ENCODE results near the gene ATP7A.
"Not testable (repeated sequence)": the region's sequence is repeated elsewhere in the genome, so short reads cannot be mapped to it uniquely, and the experiment has no call there.

ATP7A gene

GRCh38 chrX:77910108-77910840 lies at the start of gene ATP7A:
Gene ATP7A, plus strand, starts transcription at chrX:77910693. Its CDS starts 60,949 bp downstream, at chrX:77971642.
- in situ Hi-C loops (cut with MboI; ENCODE audit: low sequenced_read_pairs): loop anchor here (10.0 kb wide), 1 partner anchor 115 kb away; no protein-coding TSS in a partner anchor

DNA sequence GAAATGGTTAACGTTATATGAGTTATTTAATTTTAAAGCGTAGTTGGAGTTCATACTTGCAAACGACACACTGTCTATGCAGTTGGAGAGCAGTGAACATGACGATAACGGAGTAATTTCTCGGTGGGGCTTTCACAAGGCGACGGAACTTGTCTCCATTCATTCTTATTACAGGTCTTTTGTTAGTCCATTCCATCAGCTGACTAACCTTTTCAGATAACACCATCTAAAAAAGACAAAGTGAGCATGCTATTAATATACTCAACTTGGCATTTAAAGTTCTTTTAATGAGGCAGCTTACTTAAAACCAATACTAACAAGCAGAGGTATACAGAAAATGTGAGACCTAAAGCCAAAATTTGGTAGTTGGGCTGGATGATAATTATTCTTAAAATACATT lies 35.1 kb upstream of the ATP7A start:
- in situ Hi-C loops (cut with MboI; ENCODE audit: low sequenced_read_pairs): no loop called here

GRCh38 chrX:77881418-77881817 lies 29.1 kb upstream of the ATP7A start:
- in situ Hi-C loops (cut with MboI; ENCODE audit: low sequenced_read_pairs): not testable (repeated sequence)

- in situ Hi-C loops (cut with MboI; ENCODE audit: low sequenced_read_pairs): no loop called here
Observed at GRCh38 chrX:77892887-77893286, 17.6 kb upstream of the ATP7A start.

DNA sequence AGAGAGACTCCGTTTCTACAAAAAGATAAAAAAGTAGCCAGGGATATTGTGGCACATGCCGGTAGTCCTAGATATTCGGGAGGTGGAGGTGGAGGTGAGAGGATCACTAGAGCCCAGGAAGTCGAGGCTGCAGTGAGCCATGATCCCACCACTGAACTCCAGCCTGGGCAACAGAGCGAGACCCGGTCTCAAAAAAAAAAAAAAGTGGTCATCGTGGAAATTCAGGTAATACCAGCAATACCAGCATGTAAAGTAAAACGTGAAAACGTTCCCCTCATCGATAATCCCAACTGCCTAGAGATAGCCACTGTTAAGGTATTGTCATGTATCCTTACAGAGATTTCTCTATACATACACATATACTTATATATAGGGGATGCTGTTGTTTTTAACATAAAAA lies 16.8 kb upstream of the ATP7A start:
- in situ Hi-C loops (cut with MboI; ENCODE audit: low sequenced_read_pairs): no loop called here

- in situ Hi-C loops (cut with MboI; ENCODE audit: low sequenced_read_pairs): no loop called here
Observed at GRCh38 chrX:77894921-77895886, 15.3 kb upstream of the ATP7A start, which contains the start of gene MAGT1. Gene MAGT1, minus strand, starts transcription at chrX:77895435. Its CDS starts 25 bp downstream, at chrX:77895410.

DNA sequence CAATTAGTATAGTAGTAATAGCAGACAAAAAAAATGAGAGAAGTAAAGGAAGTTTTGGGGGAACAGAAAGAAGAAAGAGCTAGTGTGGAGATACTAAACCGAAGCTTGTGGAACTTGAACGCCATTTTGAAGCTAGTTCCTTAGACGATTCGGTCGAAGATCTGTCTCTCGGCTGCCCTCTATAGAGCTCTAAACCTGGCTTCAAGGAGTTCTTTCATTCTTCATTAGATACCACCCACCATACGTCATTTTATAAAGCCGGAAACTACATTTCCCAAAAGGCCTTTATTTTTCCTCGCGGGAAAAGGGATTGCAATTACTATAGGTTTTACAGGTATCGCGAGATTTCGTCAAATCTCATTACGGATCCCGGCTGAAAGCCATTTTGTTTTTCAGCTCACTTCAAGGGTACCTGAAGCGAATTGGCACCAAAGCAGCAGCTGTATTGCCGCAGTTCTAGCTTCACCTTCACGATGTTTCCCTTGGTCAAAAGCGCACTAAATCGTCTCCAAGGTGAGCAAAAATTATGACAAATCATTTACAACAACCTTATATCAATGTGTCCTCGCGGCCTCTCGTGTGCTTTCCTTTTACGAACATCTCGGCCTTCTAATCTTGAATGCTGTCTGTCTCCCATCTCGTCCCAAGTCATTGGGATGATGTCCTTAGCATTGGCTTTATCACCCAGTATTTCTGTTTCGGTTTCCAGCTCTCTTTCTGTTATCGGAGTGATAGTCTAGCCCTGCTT lies 11.2 kb upstream of the ATP7A start, which contains the start of gene COX7B:
COX7B (plus strand) TSS at position 388 of the 748 bp plus-strand sequence; CDS start at position 474, 86 bp downstream.
- in situ Hi-C loops (cut with MboI; ENCODE audit: low sequenced_read_pairs): no loop called here

DNA sequence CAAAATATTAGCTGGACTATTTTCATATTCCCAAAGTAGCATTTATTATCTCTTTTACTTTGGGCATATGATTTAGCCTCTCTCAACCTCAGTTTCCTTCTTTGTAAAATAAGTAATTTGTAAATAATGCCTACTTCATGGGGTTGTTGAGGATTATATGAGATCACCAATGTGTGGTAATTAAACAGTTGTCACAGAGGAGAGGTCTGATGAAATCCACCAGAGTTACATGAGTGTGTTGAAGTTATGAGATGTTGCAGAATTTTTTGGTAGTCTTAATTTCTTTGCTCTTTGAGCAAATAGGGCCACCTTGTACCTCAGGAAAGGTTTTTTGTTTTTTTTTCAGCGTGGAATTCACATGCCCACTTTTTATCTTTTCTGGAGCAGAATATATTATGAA lies 9.8 kb upstream of the ATP7A start:
- in situ Hi-C loops (cut with MboI; ENCODE audit: low sequenced_read_pairs): no loop called here

DNA sequence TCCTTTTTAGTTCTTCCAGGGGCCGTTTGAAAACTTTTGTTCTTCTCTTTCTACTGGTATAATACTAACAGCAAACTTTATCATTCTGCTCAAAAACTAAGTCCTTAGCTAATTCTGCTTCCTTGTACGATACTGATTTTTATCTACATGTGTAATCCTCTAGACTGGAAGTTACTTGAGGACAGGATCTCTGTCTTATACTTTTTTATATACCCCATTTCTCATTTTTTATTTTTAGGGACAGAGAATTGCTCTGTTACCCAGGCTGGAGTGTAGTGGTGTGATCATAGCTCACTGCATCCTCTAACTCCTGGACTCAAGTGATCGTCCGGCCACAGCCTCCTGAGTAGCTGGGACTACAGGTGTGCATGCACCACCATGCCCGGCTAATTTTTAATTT lies 9.0 kb upstream of the ATP7A start:
- in situ Hi-C loops (cut with MboI; ENCODE audit: low sequenced_read_pairs): no loop called here

- in situ Hi-C loops (cut with MboI; ENCODE audit: low sequenced_read_pairs): loop anchor here (10.0 kb wide), 1 partner anchor 107 kb away; no protein-coding TSS in a partner anchor
Observed at GRCh38 chrX:77917294-77917933, 6.9 kb downstream of the ATP7A start.

DNA sequence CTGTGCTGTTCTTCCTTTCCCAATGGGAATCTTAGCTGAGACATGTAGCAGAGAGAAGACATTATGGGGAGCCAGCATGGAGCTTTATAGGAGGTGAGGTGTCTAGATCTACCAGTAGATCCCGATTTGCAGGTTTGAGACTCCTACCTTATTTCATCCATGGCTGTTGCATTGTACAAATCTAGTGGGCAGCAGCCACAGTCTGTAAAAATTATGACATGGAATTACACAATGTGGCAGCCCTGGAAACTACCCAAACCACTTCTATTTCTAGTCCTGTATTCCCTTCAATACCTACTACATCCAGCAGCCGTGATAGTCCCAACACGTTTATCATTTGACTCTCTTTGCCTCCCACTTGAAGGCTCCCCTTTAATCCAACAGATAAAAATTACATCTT lies 8.1 kb downstream of the ATP7A start:
- in situ Hi-C loops (cut with MboI; ENCODE audit: low sequenced_read_pairs): loop anchor here (10.0 kb wide), 1 partner anchor 106 kb away; no protein-coding TSS in a partner anchor

DNA sequence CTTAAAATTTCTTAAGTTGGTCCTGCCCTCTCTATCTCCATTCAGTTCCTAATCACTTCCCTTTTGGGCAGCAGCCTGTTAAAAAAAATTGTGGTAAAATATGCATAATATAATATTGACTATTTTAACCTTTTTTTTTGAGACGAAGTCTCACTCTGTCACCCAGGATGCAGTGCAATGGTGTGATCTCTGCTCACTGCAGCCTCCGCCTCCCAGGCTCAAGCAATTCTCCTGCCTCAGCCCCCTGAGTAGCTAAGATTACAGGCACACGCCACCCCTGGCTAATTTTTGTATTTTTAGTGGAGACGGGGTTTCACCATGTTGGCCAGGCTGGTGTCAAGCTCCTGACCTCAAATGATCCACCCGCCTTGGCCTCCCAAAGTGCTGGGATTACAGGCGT lies 8.9 kb downstream of the ATP7A start:
- in situ Hi-C loops (cut with MboI; ENCODE audit: low sequenced_read_pairs): loop anchor here (10.0 kb wide), 1 partner anchor 105 kb away; no protein-coding TSS in a partner anchor

DNA sequence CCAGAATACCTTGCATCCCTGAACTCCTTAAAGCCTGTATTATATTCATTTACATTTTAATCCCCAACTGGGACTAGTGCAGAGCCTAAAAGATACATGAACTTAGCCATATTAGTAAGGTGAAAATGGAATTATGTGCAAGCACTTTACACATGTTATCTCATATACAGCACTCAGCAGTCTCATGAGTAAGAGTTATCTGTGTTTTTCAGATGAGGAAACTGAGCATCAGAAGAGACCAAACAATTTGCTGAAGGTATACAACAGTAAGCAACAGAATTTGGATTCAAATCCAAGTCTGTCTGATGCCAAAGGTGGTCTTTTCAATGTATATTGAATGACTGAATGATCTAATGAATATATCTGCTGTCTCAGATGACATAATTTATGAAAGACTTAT lies 12.3 kb downstream of the ATP7A start:
- in situ Hi-C loops (cut with MboI; ENCODE audit: low sequenced_read_pairs): no loop called here

DNA sequence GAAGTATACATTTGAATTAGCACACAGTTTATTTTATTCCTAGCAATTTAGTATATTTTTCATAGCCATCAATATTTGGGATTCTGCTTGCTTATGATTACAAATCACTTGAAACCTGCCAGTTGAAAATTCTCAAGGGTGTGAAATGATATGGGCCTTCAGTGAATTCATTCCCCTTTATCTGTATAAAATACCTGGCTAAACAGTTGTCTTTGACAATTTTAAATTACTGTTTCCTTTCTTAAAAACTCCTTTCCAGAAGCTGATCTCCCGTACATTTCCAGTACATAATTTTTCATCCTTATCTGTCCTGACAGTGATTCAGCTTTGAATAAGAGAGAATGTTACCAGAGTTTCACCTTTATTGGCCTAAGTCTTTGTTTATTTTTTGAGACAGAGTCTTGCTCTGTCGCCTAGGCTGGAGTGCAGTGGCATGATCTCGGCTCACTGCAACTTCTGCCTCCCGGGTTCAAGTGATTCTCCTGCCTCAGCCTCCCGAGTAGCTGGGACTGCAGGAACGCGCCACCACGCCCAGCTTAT lies 13.9 kb downstream of the ATP7A start:
- in situ Hi-C loops (cut with MboI; ENCODE audit: low sequenced_read_pairs): no loop called here

GRCh38 chrX:77925764-77926163 lies 15.3 kb downstream of the ATP7A start:
- in situ Hi-C loops (cut with MboI; ENCODE audit: low sequenced_read_pairs): no loop called here

- in situ Hi-C loops (cut with MboI; ENCODE audit: low sequenced_read_pairs): no loop called here
Observed at GRCh38 chrX:77930581-77930980, 20.1 kb downstream of the ATP7A start.

- in situ Hi-C loops (cut with MboI; ENCODE audit: low sequenced_read_pairs): no loop called here
Observed at GRCh38 chrX:77935886-77936285, 25.4 kb downstream of the ATP7A start.

DNA sequence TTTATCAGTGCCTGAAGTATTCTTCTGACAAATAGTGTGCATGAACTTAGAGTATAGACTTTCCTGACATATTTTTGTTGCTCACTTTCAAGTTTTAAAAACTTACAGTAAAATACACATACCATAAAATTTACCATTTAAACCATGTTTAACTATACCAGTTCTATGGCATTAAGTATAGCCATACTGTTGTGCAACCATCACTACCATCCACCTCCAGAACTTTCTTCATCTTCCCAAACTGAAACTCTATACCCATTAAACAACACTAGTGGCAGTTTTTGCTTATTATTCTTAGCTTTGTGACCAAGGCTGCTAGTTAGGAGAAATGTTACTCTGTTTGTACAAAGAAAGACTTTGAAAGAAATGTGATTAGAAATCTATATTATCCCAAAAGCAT lies 25.8 kb downstream of the ATP7A start:
- in situ Hi-C loops (cut with MboI; ENCODE audit: low sequenced_read_pairs): no loop called here

DNA sequence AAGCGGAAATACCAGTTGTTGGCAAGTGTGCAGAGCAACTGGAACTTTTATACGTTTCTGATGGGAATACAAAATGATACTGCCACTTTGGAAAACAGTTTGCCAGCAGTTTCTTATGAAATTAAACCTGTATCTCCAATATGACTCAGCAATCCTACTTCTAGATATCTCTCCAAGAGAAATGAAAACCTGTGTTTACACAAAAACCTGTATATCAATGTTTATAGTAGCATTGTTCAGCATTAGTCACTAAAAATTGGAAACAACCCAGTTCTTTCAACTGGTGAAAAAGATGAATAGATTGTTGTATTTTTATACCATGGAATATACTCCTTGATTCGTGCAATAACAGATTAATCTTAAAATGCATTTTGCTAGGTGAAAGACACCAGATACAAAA lies 26.8 kb downstream of the ATP7A start:
- in situ Hi-C loops (cut with MboI; ENCODE audit: low sequenced_read_pairs): no loop called here

Measured in HL-60/S4 treated with phorbol 12-myristate 13-acetate at 8.2 ng/mL for 4 days and 3 days (cell line).